Liver (tissue), 9 donors: ENCODE data around the gene XAB2. TPM values are rescaled to one million over a fixed set of nuclear protein-coding genes. Genes with fewer than 3 reads are reported as not detected.

Experiments
- DNase-seq: peaks from one replicate; pipeline ENCODE4 v3.0.0-alpha.2; 2017; ENCODE audit warnings: low spot score
- H3K27ac ChIP-seq, 2 donors: one replicate each; pipeline ENCODE4 v1.7.0; 2013; ENCODE audit warnings: inconsistent platforms in 2 of 2, low read length in 2 of 2, control low read depth in 1 of 2, low read depth in 1 of 2, mild to moderate bottlenecking in 1 of 2
- H3K27me3 ChIP-seq, 4 donors: one replicate each; pipeline versions ENCODE4 v1.6.1 to v1.7.0; 2013; ENCODE audit warnings: low read length in 3 of 4, inconsistent platforms in 1 of 4, mild to moderate bottlenecking in 1 of 4, moderate library complexity in 1 of 4; ENCODE audit not compliant: control insufficient read depth in 4 of 4, insufficient read depth in 4 of 4
- H3K36me3 ChIP-seq, 4 donors: one replicate each; pipeline versions ENCODE4 v1.6.1 to v1.7.0; 2013; ENCODE audit warnings: low read length in 3 of 4, mild to moderate bottlenecking in 3 of 4, low read depth in 1 of 4, moderate library complexity in 1 of 4; ENCODE audit not compliant: control insufficient read depth in 4 of 4, insufficient read depth in 3 of 4
- H3K4me1 ChIP-seq, 4 donors: one replicate each; pipeline versions ENCODE4 v1.6.1 to v1.7.0; 2013; ENCODE audit warnings: low read length in 3 of 4, mild to moderate bottlenecking in 3 of 4, moderate library complexity in 1 of 4; ENCODE audit not compliant: control insufficient read depth in 4 of 4, insufficient read depth in 4 of 4
- H3K4me3 ChIP-seq, 3 donors: one replicate each; pipeline versions ENCODE4 v1.6.1 to v1.7.0; 2013; ENCODE audit warnings: low read length in 3 of 3, control low read depth in 1 of 3, low read depth in 1 of 3, mild to moderate bottlenecking in 1 of 3
- H3K9ac ChIP-seq, 2 donors: one replicate each; pipeline ENCODE4 v1.7.0; 2013; ENCODE audit warnings: low read length in 2 of 2, mild to moderate bottlenecking in 2 of 2, moderate library complexity in 2 of 2, control low read depth in 1 of 2, low read depth in 1 of 2
- H3K9me3 ChIP-seq, 4 donors: one replicate each; pipeline versions ENCODE4 v1.6.1 to v1.7.0; 2013; ENCODE audit warnings: low read length in 3 of 4; ENCODE audit not compliant: control insufficient read depth in 4 of 4
- ATF3 ChIP-seq: IDR thresholded peaks from 2 replicates; pipeline ENCODE4 v1.6.1; 2016; ENCODE audit warnings: antibody characterized with exemption
- CTCF ChIP-seq: fragments of 150-350 bp; IDR thresholded peaks from 2 replicates; pipeline ENCODE4 v1.5.1; 2017; ENCODE audit warnings: improper control_type of control experiment, low read depth, low read length; ENCODE audit not compliant: missing input control
- EGR1 ChIP-seq, 2 donors: IDR thresholded peaks; 2 replicates each; pipeline ENCODE4 v1.6.1; 2016 to 2018; ENCODE audit warnings: antibody characterized with exemption in 2 of 2, low read depth in 2 of 2
- FOXA1 ChIP-seq: IDR thresholded peaks from 2 replicates; pipeline ENCODE4 v1.6.1; 2016; ENCODE audit warnings: antibody characterized with exemption
- FOXA2 ChIP-seq: IDR thresholded peaks from 2 replicates; pipeline ENCODE4 v1.6.1; 2016; ENCODE audit warnings: antibody characterized with exemption
- GABPA ChIP-seq, 2 donors: IDR thresholded peaks in 1 of 2; conservative IDR thresholded peaks in 1 of 2; 2 replicates each; pipeline ENCODE4 v1.6.1; 2016; ENCODE audit warnings: antibody characterized with exemption in 2 of 2, mild to moderate bottlenecking in 1 of 2, moderate library complexity in 1 of 2
- HNF4A ChIP-seq, 2 donors: conservative IDR thresholded peaks; 2 replicates each; pipeline ENCODE4 v1.6.1; 2016; ENCODE audit warnings: antibody characterized with exemption in 2 of 2, mild to moderate bottlenecking in 2 of 2
- HNF4G ChIP-seq: IDR thresholded peaks from 2 replicates; pipeline ENCODE4 v1.6.1; 2016; ENCODE audit warnings: antibody characterized with exemption
- JUND ChIP-seq, 2 donors: IDR thresholded peaks; 2 replicates each; pipeline ENCODE4 v1.6.1; 2016; ENCODE audit warnings: antibody characterized with exemption in 2 of 2
- MAX ChIP-seq: IDR thresholded peaks from 2 replicates; pipeline ENCODE4 v1.6.1; 2016; ENCODE audit warnings: antibody characterized with exemption
- NR2F2 ChIP-seq: IDR thresholded peaks from 2 replicates; pipeline ENCODE4 v1.6.1; 2016; ENCODE audit warnings: antibody characterized with exemption
- RAD21 ChIP-seq, 2 donors: IDR thresholded peaks; 2 replicates each; pipeline ENCODE4 v1.6.1; 2016; ENCODE audit warnings: antibody characterized with exemption in 2 of 2, mild to moderate bottlenecking in 2 of 2
- REST ChIP-seq: IDR thresholded peaks from 2 replicates; pipeline ENCODE4 v1.6.1; 2016; ENCODE audit warnings: antibody characterized with exemption, mild to moderate bottlenecking
- SP1 ChIP-seq: IDR thresholded peaks from 2 replicates; pipeline ENCODE4 v1.6.1; 2018; ENCODE audit warnings: antibody characterized with exemption, mild to moderate bottlenecking
- TAF1 ChIP-seq: conservative IDR thresholded peaks from 2 replicates; pipeline ENCODE4 v1.6.1; 2016; ENCODE audit warnings: antibody characterized with exemption, mild to moderate bottlenecking
- YY1 ChIP-seq: IDR thresholded peaks from 2 replicates; pipeline ENCODE4 v1.6.1; 2016; ENCODE audit warnings: antibody characterized with exemption, mild to moderate bottlenecking
- ZBTB33 ChIP-seq: IDR thresholded peaks from 2 replicates; pipeline ENCODE4 v1.6.1; 2016; ENCODE audit warnings: antibody characterized with exemption
- WGBS: extraction: QIAGEN DNeasy Blood & Tissue Kit; methylation state at CpG from one replicate; pipeline ENCODE4 v1.1.7; 2013; 5-methylcytosine and 5-hydroxymethylcytosine counted together
- polyA plus RNA-seq, 2 donors: library from polyadenylated mRNA; stranded (reverse) in 1 of 2; unstranded in 1 of 2; fragments of 200-250 nt in 1 of 2; fragments of >200 nt in 1 of 2; fragmentation: Nextera tagmentation in 1 of 2; extraction: Ambion mirVana in 1 of 2; gene quantifications; one replicate each; pipeline versions ENCODE4 v1.2.1 to v1.2.3, GENCODE V29; 2013 to 2015
- total RNA-seq, 2 donors: library from RNA; depleted of rRNA; stranded (reverse); fragments of >200 nt; gene quantifications; one replicate each; pipeline ENCODE4 v1.2.3, GENCODE V29; 2014
- donor health status: healthy.
- donor health status: healthy.
- donor health status: healthy.
- donor health status: healthy.
- donor health status: healthy.

Gene XAB2
- total and polyA plus RNA-seq, 4 donors, result 5.1 to 21.3 (median 15.3) TPM

- TF ChIP-seq ATF3 (no peak), GABPA (IDR thresholded peaks at IDR 0.05 in 1 of 2, conservative IDR thresholded peaks at IDR 0.05 in 1 of 2) (no peak), FOXA2 (no peak), FOXA1 (no peak), REST (no peak), YY1 (no peak), MAX (no peak), CTCF (no peak), TAF1 (no peak), RAD21 (IDR thresholded peaks at IDR 0.05) (no peak), HNF4A (conservative IDR thresholded peaks at IDR 0.05) (no peak), JUND (IDR thresholded peaks at IDR 0.05) (no peak), ZBTB33 (no peak), EGR1 (IDR thresholded peaks at IDR 0.05; ENCODE audit: low read depth in 2 of 2) (no peak), NR2F2 (no peak), HNF4G (no peak), SP1 (no peak)
- H3K27me3 ChIP-seq, result no peaks in the 10 kb centered on the region
- no peaks in the 10 kb centered on the region for H3K9me3 ChIP-seq
- no peak overlapping the region for H3K27ac ChIP-seq
- H3K36me3 ChIP-seq, result peaks cover 0 to 3% (median 0%) of the 10 kb centered on the region in 4 donors
- H3K9ac ChIP-seq, result no peak overlapping the region
- no peak overlapping the region for H3K4me3 ChIP-seq
- WGBS, result 92% methylated on average over 43 of the region's 43 CpGs
- peaks cover 1 to 11% (median 8%) of the 10 kb centered on the region in 4 donors for H3K4me1 ChIP-seq
- no peak for DNase-seq
Observed at GRCh38 chr19:7641290-7642276, 12.2 kb upstream of the XAB2 start.
